SK-N-SH (cell line): ENCODE measurements around the gene WNK1. TPM values are rescaled to one million over a fixed set of nuclear protein-coding genes. Genes with fewer than 3 reads are reported as not detected.

Source experiments
- CTCF ChIA-PET: fragments of 300-600, 350-600 bp; formaldehyde crosslinking; extraction: SDS; loops from one replicate; lab custom pipeline; 2021; lab: Yijun Ruan, JAX
- POLR2A ChIA-PET: fragments of 350-600 bp; sonication (Branson Sonifier 250); formaldehyde crosslinking; extraction: SDS; loops from one replicate; lab custom pipeline; 2020; ENCODE audit warnings: antibody characterized with exemption, inconsistent platforms; lab: Yijun Ruan, JAX
- DNase-seq: peaks from one replicate; pipeline ENCODE4 v3.0.0; 2012
- H2AFZ ChIP-seq: fragments of 200-600 bp; sonication (generic); 2 replicates; pipeline ENCODE4 v1.8.1; 2016; ENCODE audit warnings: antibody characterized with exemption, mild to moderate bottlenecking, low read depth
- H3F3A ChIP-seq: fragments of 200-600 bp; sonication (generic); replicated peaks from 2 replicates; pipeline ENCODE3; 2016; ENCODE audit warnings: antibody characterized with exemption, mild to moderate bottlenecking; ENCODE audit not compliant: insufficient read depth
- H3K27ac ChIP-seq, 2 experiments: fragments of 200-500 bp in 1 of 2; fragments of 200-600 bp in 1 of 2; sonication (Bioruptor generic) in 1 of 2; sonication (generic), shearing (Covaris generic) in 1 of 2; 2 replicates each; pipeline versions ENCODE4 v1.5.1 to v1.6.1; 2014 to 2016; ENCODE audit warnings: low read depth in 2 of 2, inconsistent platforms in 1 of 2, low read length in 1 of 2, mild to moderate bottlenecking in 1 of 2, mixed read lengths in 1 of 2
- H3K27me3 ChIP-seq: fragments of 200-600 bp; sonication (generic), shearing (Covaris generic); 2 replicates; pipeline ENCODE4 v1.6.1; 2016; ENCODE audit warnings: mixed run types; ENCODE audit not compliant: insufficient read depth
- H3K36me3 ChIP-seq, 2 experiments: fragments of 200-500 bp in 1 of 2; fragments of 200-600 bp in 1 of 2; sonication (Bioruptor generic) in 1 of 2; sonication (generic) in 1 of 2; replicated peaks in 1 of 2; 2 replicates each; pipeline versions ENCODE3 to v1.5.1; 2014 to 2016; ENCODE audit warnings: low read length in 1 of 2, mild to moderate bottlenecking in 1 of 2; ENCODE audit not compliant: insufficient read depth in 2 of 2, control insufficient read depth in 1 of 2
- H3K4me1 ChIP-seq, 2 experiments: fragments of 200-500 bp in 1 of 2; fragments of 200-600 bp in 1 of 2; sonication (Bioruptor generic) in 1 of 2; sonication (generic), shearing (Covaris generic) in 1 of 2; 2 replicates each; pipeline versions ENCODE4 v1.5.1 to v1.6.1; 2014 to 2016; ENCODE audit warnings: low read depth in 1 of 2, low read length in 1 of 2, mixed run types in 1 of 2; ENCODE audit not compliant: insufficient read depth in 2 of 2, control insufficient read depth in 1 of 2
- H3K4me2 ChIP-seq: fragments of 200-600 bp; sonication (generic), shearing (Covaris generic); 2 replicates; pipeline ENCODE4 v1.6.1; 2017; ENCODE audit warnings: mixed run types
- H3K4me3 ChIP-seq, 2 experiments: fragments of 200-500 bp in 1 of 2; fragments of 200-600 bp in 1 of 2; sonication (Bioruptor generic) in 1 of 2; sonication (generic), shearing (Covaris generic) in 1 of 2; 2 replicates each; pipeline versions ENCODE4 v1.5.1 to v1.8.1; 2014 to 2016; ENCODE audit warnings: low read depth in 2 of 2, inconsistent platforms in 1 of 2, low read length in 1 of 2, mild to moderate bottlenecking in 1 of 2, mixed read lengths in 1 of 2, moderate library complexity in 1 of 2
- H3K79me2 ChIP-seq: fragments of 200-600 bp; sonication (generic); 2 replicates; pipeline ENCODE4 v1.8.1; 2017; ENCODE audit warnings: mild to moderate bottlenecking; ENCODE audit not compliant: insufficient read depth
- H3K9ac ChIP-seq: fragments of 200-600 bp; sonication (generic); 2 replicates; pipeline ENCODE4 v1.6.1; 2017; ENCODE audit warnings: mixed run types
- H3K9me2 ChIP-seq: fragments of 200-600 bp; sonication (generic); 2 replicates; pipeline ENCODE4 v1.6.1; 2017; ENCODE audit warnings: mixed run types
- H3K9me3 ChIP-seq: fragments of 200-600 bp; sonication (generic); 2 replicates; pipeline ENCODE4 v1.6.1; 2017; ENCODE audit warnings: mixed run types, mild to moderate bottlenecking, moderate library complexity
- H4K20me1 ChIP-seq: fragments of 200-600 bp; sonication (generic); 2 replicates; pipeline ENCODE4 v1.6.1; 2017; ENCODE audit warnings: mild to moderate bottlenecking, mixed run types; ENCODE audit not compliant: insufficient read depth
- ELF1 ChIP-seq: IDR thresholded peaks from 2 replicates; pipeline ENCODE4 v1.4.0; 2012
- EP300 ChIP-seq, 2 experiments: IDR thresholded peaks; 2 replicates each; pipeline versions ENCODE4 v1.4.0 to v1.6.1; 2012; ENCODE audit warnings: borderline replicate concordance in 1 of 2, low read depth in 1 of 2, low read length in 1 of 2
- FOXJ3 ChIP-seq: sonication (generic); formaldehyde crosslinking; IDR thresholded peaks from 2 replicates; pipeline ENCODE4 v1.5.1; 2020; ENCODE audit warnings: mild to moderate bottlenecking, missing genetic modification reagents
- NFIC ChIP-seq: IDR thresholded peaks from 2 replicates; pipeline ENCODE4 v1.4.0; 2012; ENCODE audit warnings: borderline replicate concordance
- RAD21 ChIP-seq: IDR thresholded peaks from 2 replicates; pipeline ENCODE4 v1.6.1; 2012; ENCODE audit warnings: mild to moderate bottlenecking, low read length
- WGBS: methylation state at CpG from one replicate; pipeline ENCODE4 v1.1.6; 2017; ENCODE audit warnings: low lambda C conversion rate; 5-methylcytosine and 5-hydroxymethylcytosine counted together
- polyA plus RNA-seq, 3 experiments: library from polyadenylated mRNA; depleted of rRNA; stranded (reverse); fragments of >200 nt; gene quantifications; 2 replicates each; pipeline ENCODE4 v1.2.3, GENCODE V29; 2012
- TF ChIP-seq, protein P1 (sequence below): fragments of 200-600 bp; sonication (generic); IDR thresholded peaks from 2 replicates; pipeline ENCODE4 v1.6.1; 2017; ENCODE audit warnings: antibody characterized with exemption, mild to moderate bottlenecking, moderate library complexity
- TF ChIP-seq, protein P2 (sequence below): IDR thresholded peaks from 2 replicates; pipeline ENCODE4 v1.4.0; 2012; ENCODE audit warnings: low read depth, borderline replicate concordance
- TF ChIP-seq, protein P3 (sequence below): fragments of 150-350 bp; IDR thresholded peaks from 2 replicates; pipeline ENCODE4 v1.6.1; 2016; ENCODE audit warnings: mild to moderate bottlenecking, low read depth, low read length
- TF ChIP-seq, protein P4 (sequence below): IDR thresholded peaks from 2 replicates; pipeline ENCODE4 v1.4.0; 2012; ENCODE audit warnings: low read depth, borderline replicate concordance
- TF ChIP-seq, protein P5 (sequence below): fragments of 150-350 bp; IDR thresholded peaks from 2 replicates; pipeline ENCODE4 v1.6.1; 2017; ENCODE audit warnings: antibody characterized with exemption, low read length, low read depth, borderline replicate concordance

WNK1 gene
- polyA plus RNA-seq, 1 of the 3 experiments (the other 2 are of a cell fraction), result 30.5 TPM

DNA sequence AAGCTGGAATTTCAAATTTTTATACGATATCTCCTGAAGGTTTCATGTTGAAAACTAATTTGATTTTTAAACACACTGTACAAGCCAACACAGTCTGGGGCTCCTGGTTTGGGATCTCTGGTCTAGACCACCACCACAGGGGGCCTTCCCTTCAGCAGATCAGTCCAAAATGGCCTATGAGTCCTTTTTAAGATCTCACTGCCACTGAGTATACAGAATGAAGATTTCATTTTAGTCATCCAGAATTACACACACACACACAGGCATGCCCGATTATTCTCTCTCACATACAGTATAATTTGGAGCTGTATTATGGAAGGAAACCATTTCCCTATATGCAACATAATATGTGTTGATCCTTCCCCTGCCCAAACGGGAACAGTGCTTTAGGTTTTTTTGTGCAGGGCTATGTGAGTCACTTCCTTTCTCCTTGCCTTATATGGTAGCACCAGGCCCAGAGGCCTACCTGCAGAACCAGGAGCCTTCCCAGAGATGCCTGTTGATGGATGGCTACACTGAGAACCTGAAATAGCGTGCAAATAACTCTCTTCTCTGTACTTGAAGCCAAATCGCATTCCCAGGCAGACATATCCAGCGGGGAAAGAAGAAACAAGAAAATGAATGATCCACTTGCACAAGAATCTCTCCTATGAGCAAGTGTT is 28.1 kb upstream of the WNK1 start (continued):
- TF ChIP-seq, protein P1, sequence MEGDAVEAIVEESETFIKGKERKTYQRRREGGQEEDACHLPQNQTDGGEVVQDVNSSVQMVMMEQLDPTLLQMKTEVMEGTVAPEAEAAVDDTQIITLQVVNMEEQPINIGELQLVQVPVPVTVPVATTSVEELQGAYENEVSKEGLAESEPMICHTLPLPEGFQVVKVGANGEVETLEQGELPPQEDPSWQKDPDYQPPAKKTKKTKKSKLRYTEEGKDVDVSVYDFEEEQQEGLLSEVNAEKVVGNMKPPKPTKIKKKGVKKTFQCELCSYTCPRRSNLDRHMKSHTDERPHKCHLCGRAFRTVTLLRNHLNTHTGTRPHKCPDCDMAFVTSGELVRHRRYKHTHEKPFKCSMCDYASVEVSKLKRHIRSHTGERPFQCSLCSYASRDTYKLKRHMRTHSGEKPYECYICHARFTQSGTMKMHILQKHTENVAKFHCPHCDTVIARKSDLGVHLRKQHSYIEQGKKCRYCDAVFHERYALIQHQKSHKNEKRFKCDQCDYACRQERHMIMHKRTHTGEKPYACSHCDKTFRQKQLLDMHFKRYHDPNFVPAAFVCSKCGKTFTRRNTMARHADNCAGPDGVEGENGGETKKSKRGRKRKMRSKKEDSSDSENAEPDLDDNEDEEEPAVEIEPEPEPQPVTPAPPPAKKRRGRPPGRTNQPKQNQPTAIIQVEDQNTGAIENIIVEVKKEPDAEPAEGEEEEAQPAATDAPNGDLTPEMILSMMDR, result no peak
- TF ChIP-seq, protein P2, sequence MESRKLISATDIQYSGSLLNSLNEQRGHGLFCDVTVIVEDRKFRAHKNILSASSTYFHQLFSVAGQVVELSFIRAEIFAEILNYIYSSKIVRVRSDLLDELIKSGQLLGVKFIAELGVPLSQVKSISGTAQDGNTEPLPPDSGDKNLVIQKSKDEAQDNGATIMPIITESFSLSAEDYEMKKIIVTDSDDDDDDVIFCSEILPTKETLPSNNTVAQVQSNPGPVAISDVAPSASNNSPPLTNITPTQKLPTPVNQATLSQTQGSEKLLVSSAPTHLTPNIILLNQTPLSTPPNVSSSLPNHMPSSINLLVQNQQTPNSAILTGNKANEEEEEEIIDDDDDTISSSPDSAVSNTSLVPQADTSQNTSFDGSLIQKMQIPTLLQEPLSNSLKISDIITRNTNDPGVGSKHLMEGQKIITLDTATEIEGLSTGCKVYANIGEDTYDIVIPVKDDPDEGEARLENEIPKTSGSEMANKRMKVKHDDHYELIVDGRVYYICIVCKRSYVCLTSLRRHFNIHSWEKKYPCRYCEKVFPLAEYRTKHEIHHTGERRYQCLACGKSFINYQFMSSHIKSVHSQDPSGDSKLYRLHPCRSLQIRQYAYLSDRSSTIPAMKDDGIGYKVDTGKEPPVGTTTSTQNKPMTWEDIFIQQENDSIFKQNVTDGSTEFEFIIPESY, result no peak

DNA sequence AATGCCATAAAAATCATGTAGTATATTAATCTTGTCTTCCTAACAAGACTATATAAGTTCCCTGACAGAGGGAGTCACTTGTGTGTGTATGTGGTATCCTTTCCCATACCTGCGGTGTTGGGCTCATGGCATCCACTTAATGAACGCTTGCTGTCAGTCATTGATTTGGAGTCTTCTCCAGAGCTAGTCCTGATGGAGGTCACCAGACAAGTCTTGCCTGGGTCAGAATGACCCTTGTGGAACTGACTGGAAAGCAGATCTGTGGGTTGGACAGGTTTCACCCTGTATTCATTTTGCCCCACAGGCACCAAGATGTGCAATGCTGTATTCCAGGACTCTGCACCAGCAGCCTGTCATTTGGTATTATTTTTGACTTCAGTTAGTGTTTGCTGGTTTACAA is 27.3 kb upstream of the WNK1 start:
- Histone ChIP-seq H3K4me3 (no peak overlapping the region), H3K9me2 (no peaks in the 10 kb centered on the region), H4K20me1 (no peaks in the 10 kb centered on the region), H3K79me2 (no peaks in the 10 kb centered on the region)
- TF ChIP-seq FOXJ3 (CRISPR knock-in tag) (no peak), RAD21 (no peak), ELF1 (no peak), NFIC (no peak), EP300 (IDR thresholded peaks at IDR 0.05; ENCODE audit: borderline replicate concordance in 1 of 2, low read depth in 1 of 2, low read length in 1 of 2) (no peak)
- TF ChIP-seq, protein P3, sequence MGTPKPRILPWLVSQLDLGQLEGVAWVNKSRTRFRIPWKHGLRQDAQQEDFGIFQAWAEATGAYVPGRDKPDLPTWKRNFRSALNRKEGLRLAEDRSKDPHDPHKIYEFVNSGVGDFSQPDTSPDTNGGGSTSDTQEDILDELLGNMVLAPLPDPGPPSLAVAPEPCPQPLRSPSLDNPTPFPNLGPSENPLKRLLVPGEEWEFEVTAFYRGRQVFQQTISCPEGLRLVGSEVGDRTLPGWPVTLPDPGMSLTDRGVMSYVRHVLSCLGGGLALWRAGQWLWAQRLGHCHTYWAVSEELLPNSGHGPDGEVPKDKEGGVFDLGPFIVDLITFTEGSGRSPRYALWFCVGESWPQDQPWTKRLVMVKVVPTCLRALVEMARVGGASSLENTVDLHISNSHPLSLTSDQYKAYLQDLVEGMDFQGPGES, result no peak
- TF ChIP-seq, protein P2, result no peak
- TF ChIP-seq, protein P4, sequence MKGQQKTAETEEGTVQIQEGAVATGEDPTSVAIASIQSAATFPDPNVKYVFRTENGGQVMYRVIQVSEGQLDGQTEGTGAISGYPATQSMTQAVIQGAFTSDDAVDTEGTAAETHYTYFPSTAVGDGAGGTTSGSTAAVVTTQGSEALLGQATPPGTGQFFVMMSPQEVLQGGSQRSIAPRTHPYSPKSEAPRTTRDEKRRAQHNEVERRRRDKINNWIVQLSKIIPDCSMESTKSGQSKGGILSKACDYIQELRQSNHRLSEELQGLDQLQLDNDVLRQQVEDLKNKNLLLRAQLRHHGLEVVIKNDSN, result no peak
- TF ChIP-seq, protein P5, sequence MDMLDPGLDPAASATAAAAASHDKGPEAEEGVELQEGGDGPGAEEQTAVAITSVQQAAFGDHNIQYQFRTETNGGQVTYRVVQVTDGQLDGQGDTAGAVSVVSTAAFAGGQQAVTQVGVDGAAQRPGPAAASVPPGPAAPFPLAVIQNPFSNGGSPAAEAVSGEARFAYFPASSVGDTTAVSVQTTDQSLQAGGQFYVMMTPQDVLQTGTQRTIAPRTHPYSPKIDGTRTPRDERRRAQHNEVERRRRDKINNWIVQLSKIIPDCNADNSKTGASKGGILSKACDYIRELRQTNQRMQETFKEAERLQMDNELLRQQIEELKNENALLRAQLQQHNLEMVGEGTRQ, result no peak
- TF ChIP-seq, all 33 proteins: peak for 0
- CTCF ChIA-PET, result no interaction called here
- Histone ChIP-seq H2AFZ (no peak overlapping the region), H3K27ac (no peak overlapping the region), H3K4me1 (no peaks in the 10 kb centered on the region), H3F3A (no peaks in the 10 kb centered on the region), H3K36me3 (no peaks in the 10 kb centered on the region), H3K9ac (no peak overlapping the region), H3K27me3 (no peaks in the 10 kb centered on the region), H3K4me2 (no peak overlapping the region), H3K9me3 (no peaks in the 10 kb centered on the region)
- POLR2A ChIA-PET, result no interaction called here
- WGBS, result 95% methylated on average over 2 of the region's 2 CpGs
- DNase-seq, result no peak
